B cell (primary cell): ENCODE measurements around the gene PYGL. TPM values are rescaled to one million over a fixed set of nuclear protein-coding genes. Genes with fewer than 3 reads are reported as not detected.

ENCODE experiments used
- ATAC-seq: fragments of 200-7000 bp; cut with Tn5 transposase; one replicate; pipeline ENCODE4 v1.10.0; 2021; ENCODE audit warnings: low read depth, mild to moderate bottlenecking, moderate number of reproducible peaks, moderate library complexity
- CTCF ChIA-PET: fragments of 350-600 bp; sonication (Branson Sonifier 250); formaldehyde crosslinking; loops from one replicate; lab custom pipeline; 2021; ENCODE audit warnings: antibody characterized with exemption, inconsistent platforms; lab: Charles Lee
- POLR2A ChIA-PET: fragments of 350-600 bp; sonication (Branson Sonifier 250); formaldehyde crosslinking; loops from one replicate; lab custom pipeline; 2021; ENCODE audit warnings: antibody characterized with exemption; lab: Charles Lee
- DNase-seq: peaks from one replicate; pipeline ENCODE4 v3.0.0; 2013
- H2AFZ ChIP-seq: 2 replicates; pipeline ENCODE4 v1.6.1; 2012; ENCODE audit warnings: mild to moderate bottlenecking, low read depth, low read length; ENCODE audit not compliant: insufficient read depth, poor library complexity, severe bottlenecking
- H3K27ac ChIP-seq, 2 donors: 1 replicate in 1 of 2; 2 replicates in 1 of 2; pipeline ENCODE4 v1.5.1; 2012 to 2013; ENCODE audit warnings: low read length in 2 of 2, mild to moderate bottlenecking in 2 of 2, moderate library complexity in 1 of 2
- H3K27me3 ChIP-seq, 4 experiments: fragments of 200-600 bp in 1 of 4; sonication (generic) in 1 of 4; replicated peaks in 1 of 4; 1 replicate in 2 of 4; 2 replicates in 2 of 4; pipeline versions ENCODE4 v1.6.1 to v1.7.0; 2013 to 2016; ENCODE audit warnings: low read length in 3 of 4, mild to moderate bottlenecking in 2 of 4, mixed read lengths in 1 of 4, moderate library complexity in 1 of 4; ENCODE audit not compliant: insufficient read depth in 4 of 4, control insufficient read depth in 3 of 4; ENCODE audit errors: control extremely low read depth in 1 of 4
- H3K36me3 ChIP-seq, 2 experiments: replicated peaks in 1 of 2; 1 replicate in 1 of 2; 2 replicates in 1 of 2; pipeline versions ENCODE4 v1.6.1 to v1.7.1; 2013; ENCODE audit warnings: low read length in 1 of 2; ENCODE audit not compliant: insufficient read depth in 2 of 2, control insufficient read depth in 1 of 2; ENCODE audit errors: control extremely low read depth in 1 of 2, extremely low read depth in 1 of 2
- H3K4me1 ChIP-seq, 2 donors: fragments of 200-600 bp in 1 of 2; sonication (generic) in 1 of 2; 1 replicate in 1 of 2; 2 replicates in 1 of 2; pipeline versions ENCODE4 v1.5.1 to v1.6.1; 2013 to 2017; ENCODE audit warnings: low read length in 2 of 2; ENCODE audit not compliant: control insufficient read depth in 2 of 2, insufficient read depth in 2 of 2
- H3K4me2 ChIP-seq: replicated peaks from 2 replicates; pipeline ENCODE3; 2012; ENCODE audit warnings: mild to moderate bottlenecking, low read depth, low read length; ENCODE audit not compliant: poor library complexity, severe bottlenecking
- H3K4me3 ChIP-seq, 5 experiments: fragments of 200-600 bp in 1 of 5; sonication (generic) in 1 of 5; 1 replicate in 3 of 5; 2 replicates in 2 of 5; pipeline versions ENCODE4 v1.5.1 to v1.7.0; 2011 to 2016; ENCODE audit warnings: low read length in 4 of 5, mild to moderate bottlenecking in 4 of 5, low read depth in 2 of 5, control low read depth in 1 of 5, moderate library complexity in 1 of 5; ENCODE audit not compliant: insufficient read depth in 1 of 5; ENCODE audit errors: control extremely low read depth in 1 of 5, extremely low read depth in 1 of 5
- H3K79me2 ChIP-seq: fragments of 200-600 bp; sonication (generic); one replicate; pipeline ENCODE4 v1.6.0; 2016; ENCODE audit warnings: low read length; ENCODE audit not compliant: control insufficient read depth, insufficient read depth
- H3K9ac ChIP-seq: fragments of 200-600 bp; sonication (generic); 2 replicates; pipeline ENCODE4 v1.6.1; 2017; ENCODE audit warnings: mild to moderate bottlenecking, low read length, moderate library complexity
- H3K9me3 ChIP-seq, 3 donors: one replicate each; pipeline versions ENCODE4 v1.6.1 to v1.7.1; 2013; ENCODE audit warnings: low read length in 2 of 3; ENCODE audit not compliant: control insufficient read depth in 2 of 3, insufficient read depth in 1 of 3; ENCODE audit errors: control extremely low read depth in 1 of 3
- H4K20me1 ChIP-seq: 2 replicates; pipeline ENCODE4 v1.6.0; 2012; ENCODE audit warnings: mild to moderate bottlenecking, low read length; ENCODE audit not compliant: insufficient read depth, control insufficient read depth, poor library complexity, severe bottlenecking
- H3K27ac Mint-ChIP-seq: one replicate; pipeline ENCODE4 v1.8.0; 2021; ENCODE audit warnings: mixed read lengths
- H3K27me3 Mint-ChIP-seq: one replicate; pipeline ENCODE4 v1.8.0; 2021; ENCODE audit warnings: mixed read lengths
- H3K4me1 Mint-ChIP-seq: one replicate; pipeline ENCODE4 v1.8.0; 2021; ENCODE audit warnings: mixed read lengths
- H3K4me3 Mint-ChIP-seq: one replicate; pipeline ENCODE4 v1.8.0; 2021; ENCODE audit warnings: mixed read lengths
- H3K9me3 Mint-ChIP-seq: one replicate; pipeline ENCODE4 v1.8.0; 2022; ENCODE audit warnings: mixed read lengths; ENCODE audit not compliant: insufficient read depth
- CTCF ChIP-seq: fragments of 200-600 bp; IDR thresholded peaks from one replicate; pipeline ENCODE4 v1.8.0; 2022; ENCODE audit warnings: antibody characterized with exemption, mild to moderate bottlenecking
- EZH2 ChIP-seq: IDR thresholded peaks from 2 replicates; pipeline ENCODE4 v1.6.1; 2012; ENCODE audit warnings: borderline replicate concordance, low read depth, mild to moderate bottlenecking, moderate library complexity, low read length; ENCODE audit not compliant: insufficient read depth, poor library complexity, severe bottlenecking
- WGBS: methylation state at CpG from one replicate; pipeline ENCODE4 v1.1.5; 2013; ENCODE audit warnings: missing lambda C conversion rate; ENCODE audit not compliant: insufficient coverage; 5-methylcytosine and 5-hydroxymethylcytosine counted together
- intact Hi-C: fragments of 100-400 bp; cut with micrococcal nuclease; formaldehyde crosslinking; loops from one replicate; pipeline ENCODE4 v1.10.0; 2022
- polyA plus RNA-seq: library from polyadenylated mRNA; depleted of rRNA; stranded (reverse); fragments of >200 nt; gene quantifications from 2 replicates; pipeline ENCODE4 v1.2.3, GENCODE V29; 2012
- total RNA-seq, 2 donors: library from RNA; stranded (reverse); fragments of 120-200 nt in 1 of 2; gene quantifications; 1 replicate in 1 of 2; 2 replicates in 1 of 2; pipeline versions ENCODE4 v1.2.3 to v1.2.4, GENCODE V29; 2013 to 2022

PYGL gene
- total and polyA plus RNA-seq, 2 donors (not counting 1 experiment from before 2014, with no cell fraction given), result 0.60 to 0.64 TPM

DNA sequence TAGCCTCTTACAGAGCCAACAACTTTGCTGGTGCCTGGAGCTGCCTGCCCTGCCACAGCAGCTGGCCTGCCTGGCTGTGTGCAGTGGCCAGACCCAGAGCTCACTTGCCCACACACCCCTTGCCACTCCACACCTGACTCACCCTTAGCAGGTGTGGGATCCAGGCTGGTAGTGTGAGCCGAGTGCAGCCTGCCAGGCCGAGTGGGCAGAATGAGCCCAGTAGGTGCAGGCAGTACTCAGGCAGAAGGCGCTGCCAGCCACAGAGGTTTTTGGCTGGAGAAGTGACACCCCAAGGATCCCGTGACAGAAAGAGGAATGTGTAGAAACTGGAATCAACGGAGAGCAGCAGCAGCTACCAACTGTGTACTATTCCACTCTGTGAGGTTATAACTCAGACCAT lies 29.8 kb upstream of the PYGL start:
- ChIA-PET CTCF (no interaction called here), POLR2A (no interaction called here)
- Histone ChIP-seq H3K4me2 (no peak overlapping the region), H4K20me1 (no peaks in the 10 kb centered on the region), H3K9ac (no peak overlapping the region), H3K27ac (no peak overlapping the region), H3K9me3 (no peaks in the 10 kb centered on the region), H3K4me3 (no peak overlapping the region), H3K79me2 (no peaks in the 10 kb centered on the region), H3K36me3 (no peaks in the 10 kb centered on the region), H3K27me3 (no peaks in the 10 kb centered on the region), H3K4me1 (peaks cover 13 to 15% of the 10 kb centered on the region in 2 donors), H2AFZ (no peak overlapping the region)
- H3K4me3 Mint-ChIP-seq, result no peak overlapping the region
- no peak overlapping the region for H3K27ac Mint-ChIP-seq
- DNase-seq (no peak), ATAC-seq (no peak)
- peaks cover 17% of the 10 kb centered on the region for H3K4me1 Mint-ChIP-seq
- H3K9me3 Mint-ChIP-seq, result no peaks in the 10 kb centered on the region
- 100% methylated on average over 3 of the region's 5 CpGs for WGBS
- H3K27me3 Mint-ChIP-seq, result peaks cover 6% of the 10 kb centered on the region
- intact Hi-C loops, result no loop called here
- TF ChIP-seq CTCF (no peak), EZH2 (no peak)

DNA sequence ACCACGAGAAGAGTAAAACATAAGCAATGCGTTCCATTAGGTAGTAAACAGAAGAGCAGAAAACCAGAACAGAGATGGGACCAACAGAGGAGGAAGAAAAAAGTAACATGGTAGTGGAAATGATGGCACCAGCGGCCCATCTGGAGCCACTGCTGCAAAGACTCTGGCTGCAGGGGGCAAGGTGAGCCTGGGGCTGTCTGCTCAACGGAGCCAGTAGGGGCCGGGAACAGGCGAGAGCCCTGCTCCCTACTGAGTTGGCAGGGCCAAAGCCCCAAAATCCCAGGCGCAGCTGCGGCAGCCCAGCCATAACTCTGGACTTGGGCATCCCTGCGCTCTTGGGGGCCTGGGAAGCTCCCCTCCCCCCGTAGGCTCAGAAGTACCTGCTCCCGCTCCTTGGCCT lies 28.5 kb upstream of the PYGL start:
- no peak for TF ChIP-seq CTCF
- ChIA-PET CTCF (no interaction called here), POLR2A (no interaction called here)
- peaks cover 3% of the 10 kb centered on the region for H3K4me1 Mint-ChIP-seq
- H3K27me3 Mint-ChIP-seq, result peaks cover 12% of the 10 kb centered on the region
- Histone ChIP-seq H3K79me2 (no peaks in the 10 kb centered on the region), H2AFZ (no peak overlapping the region), H3K4me1 (peaks cover 0 to 3% of the 10 kb centered on the region in 2 donors), H3K27me3 (no peaks in the 10 kb centered on the region), H3K4me3 (no peak overlapping the region), H3K36me3 (no peaks in the 10 kb centered on the region), H3K9me3 (no peaks in the 10 kb centered on the region), H3K27ac (no peak overlapping the region), H3K4me2 (no peak overlapping the region), H3K9ac (no peak overlapping the region), H4K20me1 (no peaks in the 10 kb centered on the region)
- H3K4me3 Mint-ChIP-seq, result no peak overlapping the region
- DNase-seq (no peak), ATAC-seq (no peak)
- WGBS, result 96% methylated on average over 10 of the region's 11 CpGs
- intact Hi-C loops, result no loop called here
- H3K27ac Mint-ChIP-seq, result no peak overlapping the region
- no peaks in the 10 kb centered on the region for H3K9me3 Mint-ChIP-seq
